Mammary epithelial cell (primary cell): Measurements from ENCODE around the gene STEAP3.

Experiments used
- CTCF ChIP-seq, 2 donors: IDR thresholded peaks in 1 of 2; conservative IDR thresholded peaks in 1 of 2; 2 replicates each; pipeline ENCODE4 v1.5.1; 2011 to 2012; ENCODE audit warnings: inconsistent platforms in 2 of 2, low read length in 2 of 2, mild to moderate bottlenecking in 2 of 2, control low read depth in 1 of 2, low read depth in 1 of 2; ENCODE audit not compliant: insufficient read depth in 1 of 2; ENCODE audit errors: extremely low read depth in 1 of 2
- EZH2 ChIP-seq: IDR thresholded peaks from 2 replicates; pipeline ENCODE4 v1.6.1; 2012; ENCODE audit warnings: low read length, inconsistent platforms, borderline replicate concordance

- TF ChIP-seq EZH2 (no peak), CTCF (conservative IDR thresholded peaks at IDR 0.05 in 1 of 2, IDR thresholded peaks at IDR 0.05 in 1 of 2; ENCODE audit: extremely low read depth in 1 of 2, insufficient read depth in 1 of 2, low read depth in 1 of 2, low read length in 2 of 2) (no peak)
These were observed 88.2 kb downstream of the STEAP3 start for GRCh38 chr2:119311831-119312230.
